GM12865 (cell line): ENCODE data around the gene DOCK8.

Experiments used
- DNase-seq: peaks from one replicate; pipeline ENCODE4 v3.0.0; 2010; ENCODE audit warnings: low read depth
- H3K4me3 ChIP-seq: 2 replicates; pipeline ENCODE4 v1.5.1; 2011; ENCODE audit warnings: mild to moderate bottlenecking, low read depth, low read length, control low read depth
- TF ChIP-seq, protein P1 (sequence below): IDR thresholded peaks from 2 replicates; pipeline ENCODE4 v1.5.1; 2011; ENCODE audit warnings: low read length, control low read depth, low read depth, inconsistent platforms; ENCODE audit not compliant: insufficient read depth; ENCODE audit errors: missing control alignments

The DOCK8 gene

DNA sequence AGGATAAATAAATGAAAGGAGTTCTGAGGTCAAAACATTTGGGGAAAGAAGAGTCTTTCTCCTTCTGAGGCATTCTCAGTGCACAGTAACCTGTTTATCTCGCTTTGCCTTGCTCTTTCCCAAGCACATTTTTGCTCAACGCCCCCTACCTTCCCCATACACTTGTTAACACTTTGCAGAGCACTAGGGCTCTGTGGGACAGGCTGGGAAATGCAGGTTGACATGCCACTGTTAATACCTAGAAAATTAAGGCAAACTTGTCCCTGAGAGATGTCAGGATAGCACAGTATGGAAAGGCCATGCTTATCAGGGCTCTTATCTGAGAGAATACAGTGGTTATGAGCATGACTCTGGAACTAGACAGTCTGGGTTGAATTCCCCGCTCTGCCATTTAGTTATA is 152.0 kb downstream of the DOCK8 start:
- DNase-seq = no peak
- TF ChIP-seq, protein P1, sequence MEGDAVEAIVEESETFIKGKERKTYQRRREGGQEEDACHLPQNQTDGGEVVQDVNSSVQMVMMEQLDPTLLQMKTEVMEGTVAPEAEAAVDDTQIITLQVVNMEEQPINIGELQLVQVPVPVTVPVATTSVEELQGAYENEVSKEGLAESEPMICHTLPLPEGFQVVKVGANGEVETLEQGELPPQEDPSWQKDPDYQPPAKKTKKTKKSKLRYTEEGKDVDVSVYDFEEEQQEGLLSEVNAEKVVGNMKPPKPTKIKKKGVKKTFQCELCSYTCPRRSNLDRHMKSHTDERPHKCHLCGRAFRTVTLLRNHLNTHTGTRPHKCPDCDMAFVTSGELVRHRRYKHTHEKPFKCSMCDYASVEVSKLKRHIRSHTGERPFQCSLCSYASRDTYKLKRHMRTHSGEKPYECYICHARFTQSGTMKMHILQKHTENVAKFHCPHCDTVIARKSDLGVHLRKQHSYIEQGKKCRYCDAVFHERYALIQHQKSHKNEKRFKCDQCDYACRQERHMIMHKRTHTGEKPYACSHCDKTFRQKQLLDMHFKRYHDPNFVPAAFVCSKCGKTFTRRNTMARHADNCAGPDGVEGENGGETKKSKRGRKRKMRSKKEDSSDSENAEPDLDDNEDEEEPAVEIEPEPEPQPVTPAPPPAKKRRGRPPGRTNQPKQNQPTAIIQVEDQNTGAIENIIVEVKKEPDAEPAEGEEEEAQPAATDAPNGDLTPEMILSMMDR = no peak
- H3K4me3 ChIP-seq = no peak overlapping the region

- DNase-seq = no peak
- H3K4me3 ChIP-seq = no peak overlapping the region
- TF ChIP-seq, protein P1 = no peak
Measured at GRCh38 chr9:370086-370485, 155.4 kb downstream of the DOCK8 start.

DNA sequence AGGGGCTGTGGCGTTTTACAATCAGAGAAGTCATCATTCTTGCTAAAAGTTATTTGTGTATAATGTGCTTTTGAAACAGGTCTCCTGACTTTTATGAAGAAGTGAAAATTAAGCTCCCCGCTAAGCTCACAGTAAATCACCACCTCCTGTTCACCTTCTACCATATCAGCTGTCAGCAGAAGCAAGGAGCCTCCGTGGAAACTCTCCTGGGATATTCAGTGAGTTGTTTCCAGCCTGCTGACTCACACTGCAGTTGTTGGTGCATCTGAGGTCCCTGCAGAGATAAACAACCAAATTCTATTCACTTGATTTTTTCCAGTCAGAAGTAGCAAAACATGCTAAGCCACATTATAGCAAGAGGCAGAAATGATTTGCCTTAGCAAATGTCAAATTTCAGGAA is 156.7 kb downstream of the DOCK8 start:
- DNase-seq = no peak
- no peak overlapping the region for H3K4me3 ChIP-seq
- TF ChIP-seq, protein P1 = no peak

DNA sequence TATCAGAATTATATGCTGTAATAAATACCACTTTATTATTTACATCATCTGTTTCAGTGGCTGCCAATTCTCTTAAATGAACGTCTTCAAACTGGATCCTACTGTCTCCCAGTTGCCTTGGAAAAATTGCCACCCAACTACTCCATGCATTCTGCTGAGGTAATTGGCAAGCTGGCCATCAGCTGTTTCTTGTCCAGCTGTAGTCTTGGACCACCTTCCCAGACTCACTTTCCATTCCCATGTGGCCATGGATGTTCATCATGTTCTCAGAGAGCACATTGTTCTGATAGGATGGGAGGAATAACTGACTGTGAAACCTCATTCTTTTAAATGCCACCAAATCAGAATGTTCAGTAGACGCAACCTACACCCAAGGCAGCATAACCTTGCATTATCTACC is 157.5 kb downstream of the DOCK8 start:
- no peak overlapping the region for H3K4me3 ChIP-seq
- no peak for DNase-seq
- TF ChIP-seq, protein P1 = no peak

- no peak overlapping the region for H3K4me3 ChIP-seq
Measured at GRCh38 chr9:373759-374206, 159.1 kb downstream of the DOCK8 start.

DNA sequence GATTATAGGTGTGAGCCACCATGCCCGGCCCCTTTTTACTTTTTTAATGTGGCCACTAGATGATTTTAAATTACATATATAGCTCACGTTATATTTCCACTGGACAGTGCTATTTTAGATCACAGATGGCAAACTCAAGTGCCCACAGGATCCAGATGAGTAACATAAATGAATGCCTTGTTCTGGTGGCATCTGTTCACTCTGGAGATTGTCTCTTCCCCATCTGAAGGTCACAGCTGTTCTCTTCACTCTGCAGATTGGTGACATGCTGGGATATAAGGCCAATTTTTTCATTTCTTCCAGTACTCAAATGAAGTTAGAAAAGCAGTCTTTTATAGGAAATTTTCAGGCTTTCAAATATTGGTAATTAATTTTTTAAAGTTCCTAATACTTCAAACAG is 160.1 kb downstream of the DOCK8 start:
- TF ChIP-seq, protein P1 = no peak

More at GRCh38 chr9:373759-374206, 159.1 kb downstream of the DOCK8 start:
- DNase-seq = no peak
- TF ChIP-seq, protein P1 = no peak

GRCh38 chr9:376115-376514 is 161.4 kb downstream of the DOCK8 start:
- TF ChIP-seq, protein P1 = no peak
- no peak for DNase-seq
- no peak overlapping the region for H3K4me3 ChIP-seq

More for the DNA sequence above, 160.1 kb downstream of the DOCK8 start:
- H3K4me3 ChIP-seq = no peak overlapping the region
- no peak for DNase-seq
